ENCODE measurements around the gene NDUFS3.
"Not testable (repeated sequence)": the region's sequence is repeated elsewhere in the genome, so short reads cannot be mapped to it uniquely, and the experiment has no call there.

Gene NDUFS3

DNA sequence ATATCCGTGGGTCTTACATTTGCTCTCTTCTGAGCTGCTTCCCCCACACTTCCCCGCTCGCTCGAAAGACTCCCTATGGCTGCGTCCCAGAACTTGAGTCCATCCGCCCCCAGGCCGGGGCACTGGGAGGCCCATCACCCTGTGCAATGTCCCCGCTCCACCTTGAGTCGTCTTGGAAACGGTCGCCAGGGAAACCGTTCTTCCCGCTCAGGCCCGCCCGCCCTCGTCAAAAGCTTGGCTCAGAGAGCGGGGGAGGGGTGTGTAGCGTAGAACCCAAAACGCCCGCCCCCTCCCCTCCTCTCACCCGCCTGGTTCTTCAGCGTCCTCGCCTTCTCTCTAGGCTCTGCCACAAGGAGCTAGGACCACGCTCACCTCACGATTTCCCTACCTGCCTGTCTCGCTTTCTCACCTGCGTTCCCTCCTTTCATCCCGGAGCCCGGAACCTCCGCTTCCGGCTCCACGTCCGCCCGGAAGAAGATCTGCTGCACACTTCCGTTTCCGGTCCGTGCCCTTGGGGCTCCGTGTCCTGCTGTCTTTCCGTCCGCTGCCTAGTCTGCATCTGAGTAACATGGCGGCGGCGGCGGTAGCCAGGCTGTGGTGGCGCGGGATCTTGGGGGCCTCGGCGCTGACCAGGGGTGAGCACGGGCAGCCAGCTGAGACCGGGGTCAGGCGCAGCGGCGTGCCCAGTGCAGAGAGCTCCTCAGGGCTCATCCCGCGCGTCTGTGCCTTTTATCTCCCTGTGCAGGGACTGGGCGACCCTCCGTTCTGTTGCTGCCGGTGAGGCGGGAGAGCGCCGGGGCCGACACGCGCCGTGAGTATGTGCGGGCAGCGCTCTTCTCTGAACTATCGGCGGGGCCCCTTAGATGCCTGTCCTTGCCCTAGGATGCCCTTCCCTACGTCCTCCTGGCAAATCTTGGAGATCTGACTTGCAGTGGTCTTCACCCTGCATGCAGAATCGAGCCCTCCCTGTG lies at the start of gene NDUFS3, which contains the start of gene KBTBD4:
Gene NDUFS3 (plus strand): TSS at position 551 of the 971 bp plus-strand sequence. CDS start 18 bp downstream, at position 569.
Gene KBTBD4 (minus strand): TSS at position 447 of the 971 bp plus-strand sequence. CDS start 19 bp downstream, at position 428.
- Mint-ChIP-seq H3K4me1 (ENCODE audit: low read depth) (peaks cover 46% of the 10 kb centered on the region), H3K36me3 (ENCODE audit: low read depth) (peaks cover 69% of the 10 kb centered on the region), H3K4me3 (peak within 1 kb of the TSS; percentile 98), H3K27me3 (no peaks in the 10 kb centered on the region), H3K27ac (peak within 1 kb of the TSS; percentile 99), H3K9me3 (no peaks in the 10 kb centered on the region)

GRCh38 chr11:47529951-47530350 lies 48.9 kb upstream of the NDUFS3 start:
- H3K4me1 Mint-ChIP-seq (ENCODE audit: low read depth): peaks cover 67% of the 10 kb centered on the region
- H3K27me3 Mint-ChIP-seq: no peaks in the 10 kb centered on the region
- H3K36me3 Mint-ChIP-seq (ENCODE audit: low read depth): peaks cover 12% of the 10 kb centered on the region
- H3K4me3 Mint-ChIP-seq: no peak overlapping the region
- no peaks in the 10 kb centered on the region for H3K9me3 Mint-ChIP-seq
- H3K27ac Mint-ChIP-seq: peak overlapping the region; percentile 70

DNA sequence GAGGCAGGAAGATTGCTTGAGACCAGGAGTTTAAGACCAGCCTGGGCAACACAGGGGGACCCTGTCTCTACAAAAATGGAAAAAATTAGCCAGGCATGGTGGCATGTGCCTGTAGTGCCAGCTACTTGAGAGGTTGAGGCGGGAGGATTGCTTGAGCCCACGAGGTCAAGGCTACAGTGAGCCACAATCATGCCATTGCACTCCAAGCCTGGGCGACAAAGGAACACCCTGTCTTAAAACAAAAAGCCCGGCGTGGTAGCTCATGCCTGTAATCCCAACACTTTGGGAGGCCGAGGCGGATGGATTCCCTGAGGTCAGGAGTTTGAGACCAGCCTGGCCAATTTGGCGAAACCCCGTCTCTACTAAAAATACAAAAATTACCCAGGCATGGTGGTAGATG lies 48.2 kb upstream of the NDUFS3 start:
- not testable (repeated sequence) for H3K27me3 Mint-ChIP-seq, H3K4me3 Mint-ChIP-seq, H3K9me3 Mint-ChIP-seq
- Mint-ChIP-seq H3K27ac (peak overlapping the region; percentile 70), H3K4me1 (ENCODE audit: low read depth) (peaks cover 63% of the 10 kb centered on the region), H3K36me3 (ENCODE audit: low read depth) (peaks cover 13% of the 10 kb centered on the region)

- H3K36me3 Mint-ChIP-seq (ENCODE audit: low read depth): peaks cover 16% of the 10 kb centered on the region
- H3K4me1 Mint-ChIP-seq (ENCODE audit: low read depth): peaks cover 53% of the 10 kb centered on the region
- no peak overlapping the region for H3K4me3 Mint-ChIP-seq
- no peaks in the 10 kb centered on the region for H3K27me3 Mint-ChIP-seq
- H3K9me3 Mint-ChIP-seq: no peaks in the 10 kb centered on the region
- H3K27ac Mint-ChIP-seq: no peak overlapping the region
These were observed 47.2 kb upstream of the NDUFS3 start for GRCh38 chr11:47531666-47532065.

DNA sequence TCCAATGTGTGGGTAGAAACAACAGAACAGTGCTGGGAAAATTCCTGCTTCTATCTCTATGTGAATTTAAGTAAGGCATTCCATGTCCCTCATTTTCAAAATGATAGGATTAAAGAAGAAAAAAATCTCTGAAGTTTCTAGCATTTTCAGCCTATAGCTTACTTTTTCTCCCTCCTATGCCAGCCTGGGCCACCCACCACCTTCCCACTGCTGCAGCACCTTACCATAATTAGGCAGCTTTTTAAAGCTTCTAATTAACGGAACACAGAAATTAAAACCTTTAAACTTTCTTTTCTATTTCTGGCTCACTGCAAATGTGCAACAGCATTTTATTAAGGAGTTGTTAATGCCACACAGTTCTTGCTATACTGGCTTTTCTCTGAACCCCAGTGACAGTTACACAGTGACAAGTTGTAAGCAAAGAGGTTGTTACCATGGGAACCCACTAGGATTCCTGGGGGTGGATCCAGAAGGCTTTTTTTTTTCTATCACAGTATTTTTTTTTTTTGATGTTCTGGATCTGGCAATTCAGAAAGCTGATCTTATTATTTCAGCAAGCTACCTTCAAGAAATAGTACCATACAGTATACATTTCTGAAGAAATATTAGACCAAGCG lies 46.2 kb upstream of the NDUFS3 start:
- Mint-ChIP-seq H3K27ac (peak overlapping the region; percentile 61), H3K4me3 (no peak overlapping the region), H3K27me3 (no peaks in the 10 kb centered on the region), H3K36me3 (ENCODE audit: low read depth) (peaks cover 16% of the 10 kb centered on the region), H3K4me1 (ENCODE audit: low read depth) (peaks cover 55% of the 10 kb centered on the region), H3K9me3 (no peaks in the 10 kb centered on the region)

GRCh38 chr11:47533690-47534151 lies 45.2 kb upstream of the NDUFS3 start:
- Mint-ChIP-seq H3K4me3 (no peak overlapping the region), H3K4me1 (ENCODE audit: low read depth) (peaks cover 57% of the 10 kb centered on the region), H3K27me3 (no peaks in the 10 kb centered on the region), H3K9me3 (no peaks in the 10 kb centered on the region), H3K27ac (no peak overlapping the region), H3K36me3 (ENCODE audit: low read depth) (peaks cover 19% of the 10 kb centered on the region)

DNA sequence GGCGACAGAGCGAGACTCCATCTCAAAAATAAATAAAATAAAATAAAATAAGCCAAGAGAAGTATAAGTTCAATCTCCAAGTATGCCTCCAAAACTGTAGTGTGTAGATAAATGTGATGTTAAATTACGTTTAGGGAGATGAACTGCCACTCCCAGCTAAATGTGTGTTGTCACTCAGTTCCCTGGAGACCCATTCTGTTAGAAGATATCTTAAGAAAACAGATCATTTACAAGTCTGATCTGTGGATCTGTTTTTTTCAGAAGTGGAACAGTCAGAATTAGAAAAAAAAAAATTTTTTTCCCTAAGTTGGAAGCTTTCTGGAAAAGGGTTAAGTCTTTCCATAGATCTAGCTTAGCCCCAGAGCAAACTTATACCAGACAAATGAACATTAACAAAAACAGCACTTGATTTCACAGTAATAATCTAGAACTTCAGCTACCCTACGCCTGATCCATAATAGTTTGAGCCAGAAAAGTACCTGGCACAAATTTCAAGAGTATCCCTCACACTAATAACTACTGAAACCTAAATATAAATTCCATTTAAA lies 44.1 kb upstream of the NDUFS3 start:
- H3K9me3 Mint-ChIP-seq: no peaks in the 10 kb centered on the region
- peaks cover 28% of the 10 kb centered on the region for H3K36me3 Mint-ChIP-seq (ENCODE audit: low read depth)
- H3K27ac Mint-ChIP-seq: peak overlapping the region; percentile 2
- H3K4me1 Mint-ChIP-seq (ENCODE audit: low read depth): peaks cover 66% of the 10 kb centered on the region
- H3K4me3 Mint-ChIP-seq: no peak overlapping the region
- no peaks in the 10 kb centered on the region for H3K27me3 Mint-ChIP-seq

DNA sequence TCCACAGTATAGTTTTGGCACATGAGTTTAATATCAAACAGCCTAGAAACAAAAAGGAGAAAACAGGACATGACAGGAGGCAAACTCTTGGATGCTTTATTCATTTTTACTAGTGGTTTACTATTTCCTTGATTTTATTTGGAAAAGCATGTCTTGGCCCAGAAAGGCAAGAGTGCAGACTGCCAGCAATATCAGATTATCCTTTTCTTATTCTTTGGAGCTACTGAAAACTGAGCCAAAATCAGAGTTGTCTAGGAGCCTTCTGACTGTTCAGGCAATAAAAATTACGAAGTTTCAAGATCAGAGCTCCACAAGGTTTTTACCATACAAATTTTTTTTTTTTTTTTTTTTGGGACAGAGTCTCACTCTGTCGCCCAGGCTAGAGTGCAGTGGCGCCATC lies 42.0 kb upstream of the NDUFS3 start:
- H3K9me3 Mint-ChIP-seq: no peaks in the 10 kb centered on the region
- H3K27me3 Mint-ChIP-seq: no peaks in the 10 kb centered on the region
- H3K27ac Mint-ChIP-seq: no peak overlapping the region
- H3K4me3 Mint-ChIP-seq: no peak overlapping the region
- H3K4me1 Mint-ChIP-seq (ENCODE audit: low read depth): peaks cover 74% of the 10 kb centered on the region
- H3K36me3 Mint-ChIP-seq (ENCODE audit: low read depth): peaks cover 32% of the 10 kb centered on the region

DNA sequence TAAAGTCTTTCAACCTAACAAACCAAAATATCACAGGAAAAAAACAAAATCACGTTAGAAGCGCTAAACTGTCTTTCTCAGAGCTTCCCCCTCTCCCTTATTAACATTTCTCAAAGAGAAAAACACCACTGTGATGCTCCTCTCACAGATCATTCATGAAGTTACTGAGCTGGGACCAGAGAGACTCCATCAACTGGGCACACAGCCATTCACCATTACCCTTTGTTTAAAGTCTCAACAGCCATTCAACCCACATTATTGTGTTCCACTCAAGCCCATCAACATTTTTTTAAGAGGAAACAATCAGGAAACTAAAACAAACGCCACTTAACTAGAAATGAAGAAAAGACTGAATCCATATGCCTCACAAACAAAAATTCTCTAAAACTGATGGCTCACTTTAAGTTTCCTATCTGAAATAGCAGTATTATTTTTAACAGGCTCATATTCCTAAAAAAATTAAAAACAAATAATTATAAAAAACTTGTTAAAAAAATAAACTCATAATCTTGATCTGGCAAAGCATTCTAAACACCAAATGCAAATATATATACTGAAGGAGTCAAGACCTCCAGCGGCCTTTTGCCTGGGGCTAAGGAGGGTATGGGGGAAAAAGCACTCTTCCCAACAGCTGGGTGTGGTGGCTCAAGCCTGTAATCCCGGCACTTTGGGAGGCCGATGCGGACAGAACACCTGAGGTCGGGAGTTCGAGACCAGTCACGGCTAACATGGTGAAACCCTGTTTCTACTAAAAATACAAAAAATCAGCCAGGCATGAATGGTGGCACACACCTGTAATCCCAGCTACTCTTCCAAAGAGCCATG lies 39.9 kb upstream of the NDUFS3 start:
- H3K4me1 Mint-ChIP-seq (ENCODE audit: low read depth): peaks cover 75% of the 10 kb centered on the region
- peaks cover 39% of the 10 kb centered on the region for H3K36me3 Mint-ChIP-seq (ENCODE audit: low read depth)
- no peaks in the 10 kb centered on the region for H3K9me3 Mint-ChIP-seq
- H3K4me3 Mint-ChIP-seq: no peak overlapping the region
- no peaks in the 10 kb centered on the region for H3K27me3 Mint-ChIP-seq
- peak overlapping the region; percentile 36 for H3K27ac Mint-ChIP-seq

- Mint-ChIP-seq H3K4me3 (no peak overlapping the region), H3K4me1 (ENCODE audit: low read depth) (peaks cover 81% of the 10 kb centered on the region), H3K27me3 (no peaks in the 10 kb centered on the region), H3K27ac (peak overlapping the region; percentile 79), H3K9me3 (no peaks in the 10 kb centered on the region), H3K36me3 (ENCODE audit: low read depth) (peaks cover 45% of the 10 kb centered on the region)
These were observed 39.2 kb upstream of the NDUFS3 start for GRCh38 chr11:47539681-47540039.

- Mint-ChIP-seq H3K27ac (peak overlapping the region; percentile 79), H3K4me3 (peak overlapping the region; percentile 38)
These were observed 37.8 kb upstream of the NDUFS3 start for GRCh38 chr11:47541070-47541469.

GRCh38 chr11:47545298-47545697 lies 33.6 kb upstream of the NDUFS3 start:
- Mint-ChIP-seq H3K9me3 (no peaks in the 10 kb centered on the region), H3K36me3 (ENCODE audit: low read depth) (peaks cover 48% of the 10 kb centered on the region), H3K4me1 (ENCODE audit: low read depth) (peaks cover 81% of the 10 kb centered on the region), H3K4me3 (no peak overlapping the region), H3K27me3 (no peaks in the 10 kb centered on the region), H3K27ac (no peak overlapping the region)

More at GRCh38 chr11:47541070-47541469, 37.8 kb upstream of the NDUFS3 start:
- Mint-ChIP-seq H3K4me1 (ENCODE audit: low read depth) (peaks cover 81% of the 10 kb centered on the region), H3K27me3 (no peaks in the 10 kb centered on the region), H3K36me3 (ENCODE audit: low read depth) (peaks cover 39% of the 10 kb centered on the region), H3K9me3 (no peaks in the 10 kb centered on the region)

DNA sequence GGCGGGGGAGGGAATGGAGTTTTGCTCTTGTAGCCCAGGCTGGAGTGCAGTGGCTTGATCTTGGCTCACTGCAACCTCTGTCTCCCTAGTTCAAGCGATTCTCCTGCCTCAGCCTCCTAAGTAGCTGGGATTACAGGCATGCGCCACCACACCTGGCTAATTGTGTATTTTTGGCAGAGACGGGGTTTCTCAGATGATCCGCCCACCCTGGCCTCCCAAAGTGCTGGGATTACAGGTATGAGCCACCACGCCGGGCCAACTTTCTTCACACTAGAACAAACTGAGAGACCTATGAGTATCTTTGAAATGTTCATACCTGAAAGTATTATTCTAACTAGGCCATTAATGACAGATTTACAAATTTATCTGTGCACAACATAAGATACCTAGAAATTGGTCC lies 32.6 kb upstream of the NDUFS3 start:
- peaks cover 81% of the 10 kb centered on the region for H3K4me1 Mint-ChIP-seq (ENCODE audit: low read depth)
- not testable (repeated sequence) for H3K9me3 Mint-ChIP-seq, H3K27ac Mint-ChIP-seq, H3K4me3 Mint-ChIP-seq, H3K27me3 Mint-ChIP-seq
- peaks cover 52% of the 10 kb centered on the region for H3K36me3 Mint-ChIP-seq (ENCODE audit: low read depth)

GRCh38 chr11:47550288-47551047 lies 28.4 kb upstream of the NDUFS3 start:
- Mint-ChIP-seq H3K27me3 (no peaks in the 10 kb centered on the region), H3K27ac (peak overlapping the region; percentile 80), H3K4me3 (peak overlapping the region; percentile 98), H3K36me3 (ENCODE audit: low read depth) (peaks cover 45% of the 10 kb centered on the region), H3K4me1 (ENCODE audit: low read depth) (peaks cover 57% of the 10 kb centered on the region), H3K9me3 (no peaks in the 10 kb centered on the region)

Measured in stimulated activated naive CD8-positive, alpha-beta T cell treated with anti-CD3 and anti-CD28 coated beads, Interleukin-15, Interleukin-2, amounts not matched to agents 100 ng/mL and 50 ng/mL, for 24 hours (primary cell).